Left ventricle myocardium inferior (tissue), 1 donor: Measurements from ENCODE around the gene SLC50A1. TPM values are rescaled to one million over a fixed set of nuclear protein-coding genes. Genes with fewer than 3 reads are reported as not detected.

Source experiments
- DNase-seq: peaks from one replicate; pipeline ENCODE4 v3.0.0-alpha.2; 2020
- H3K27ac ChIP-seq: fragments of 200-600 bp; replicated peaks from 2 replicates; pipeline ENCODE4 v1.8.0; 2021
- H3K27me3 ChIP-seq: fragments of 200-600 bp; 2 replicates; pipeline ENCODE4 v1.8.0; 2021; ENCODE audit warnings: low read depth
- H3K36me3 ChIP-seq: fragments of 200-600 bp; 2 replicates; pipeline ENCODE4 v1.8.0; 2021
- H3K4me1 ChIP-seq: fragments of 200-600 bp; 2 replicates; pipeline ENCODE4 v1.8.0; 2021
- H3K4me3 ChIP-seq: fragments of 200-600 bp; 2 replicates; pipeline ENCODE4 v1.8.0; 2021; ENCODE audit warnings: mild to moderate bottlenecking, moderate library complexity
- H3K9me3 ChIP-seq: fragments of 200-600 bp; replicated peaks from 2 replicates; pipeline ENCODE4 v1.8.0; 2021
- intact Hi-C: fragments of 100-400 bp; cut with micrococcal nuclease; formaldehyde crosslinking; loops from one replicate; pipeline ENCODE4 v1.11.0; 2022
- total RNA-seq: library from RNA; stranded (reverse); fragmentation: NEBNext Ultra II Directional; extraction: Animal tissue kit (Norgen Biotek cat#: 25700); gene quantifications from one replicate; pipeline ENCODE4 v1.2.1, GENCODE V29; 2021
- TF ChIP-seq, protein P1 (sequence below): fragments of 200-600 bp; IDR thresholded peaks from 2 replicates; pipeline ENCODE4 v1.8.0; 2021; ENCODE audit warnings: antibody characterized with exemption, mild to moderate bottlenecking, borderline replicate concordance
- donor health status: DM: no; HTN: yes; CAD: no; lungs with severe emphysema.

SLC50A1 gene
- total RNA-seq, 1 donor from 2014 or later: 8.2 TPM

GRCh38 chr1:155103325-155103724 lies 32.3 kb upstream of the SLC50A1 start:
- Histone ChIP-seq H3K4me1 (peaks cover 18% of the 10 kb centered on the region), H3K27me3 (no peaks in the 10 kb centered on the region), H3K4me3 (no peak overlapping the region), H3K9me3 (no peaks in the 10 kb centered on the region), H3K27ac (no peak overlapping the region), H3K36me3 (no peaks in the 10 kb centered on the region)
- no peak for DNase-seq
- intact Hi-C loops: no loop called here
- TF ChIP-seq, protein P1, sequence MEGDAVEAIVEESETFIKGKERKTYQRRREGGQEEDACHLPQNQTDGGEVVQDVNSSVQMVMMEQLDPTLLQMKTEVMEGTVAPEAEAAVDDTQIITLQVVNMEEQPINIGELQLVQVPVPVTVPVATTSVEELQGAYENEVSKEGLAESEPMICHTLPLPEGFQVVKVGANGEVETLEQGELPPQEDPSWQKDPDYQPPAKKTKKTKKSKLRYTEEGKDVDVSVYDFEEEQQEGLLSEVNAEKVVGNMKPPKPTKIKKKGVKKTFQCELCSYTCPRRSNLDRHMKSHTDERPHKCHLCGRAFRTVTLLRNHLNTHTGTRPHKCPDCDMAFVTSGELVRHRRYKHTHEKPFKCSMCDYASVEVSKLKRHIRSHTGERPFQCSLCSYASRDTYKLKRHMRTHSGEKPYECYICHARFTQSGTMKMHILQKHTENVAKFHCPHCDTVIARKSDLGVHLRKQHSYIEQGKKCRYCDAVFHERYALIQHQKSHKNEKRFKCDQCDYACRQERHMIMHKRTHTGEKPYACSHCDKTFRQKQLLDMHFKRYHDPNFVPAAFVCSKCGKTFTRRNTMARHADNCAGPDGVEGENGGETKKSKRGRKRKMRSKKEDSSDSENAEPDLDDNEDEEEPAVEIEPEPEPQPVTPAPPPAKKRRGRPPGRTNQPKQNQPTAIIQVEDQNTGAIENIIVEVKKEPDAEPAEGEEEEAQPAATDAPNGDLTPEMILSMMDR: no peak

- Histone ChIP-seq H3K4me3 (no peak overlapping the region), H3K36me3 (no peaks in the 10 kb centered on the region), H3K9me3 (no peaks in the 10 kb centered on the region), H3K27ac (peak overlapping the region; percentile 58), H3K27me3 (no peaks in the 10 kb centered on the region), H3K4me1 (peaks cover 18% of the 10 kb centered on the region)
- intact Hi-C loops: no loop called here
- no peak for DNase-seq
- TF ChIP-seq, protein P1: no peak
These were observed 30.8 kb upstream of the SLC50A1 start for GRCh38 chr1:155104605-155105534.

DNA sequence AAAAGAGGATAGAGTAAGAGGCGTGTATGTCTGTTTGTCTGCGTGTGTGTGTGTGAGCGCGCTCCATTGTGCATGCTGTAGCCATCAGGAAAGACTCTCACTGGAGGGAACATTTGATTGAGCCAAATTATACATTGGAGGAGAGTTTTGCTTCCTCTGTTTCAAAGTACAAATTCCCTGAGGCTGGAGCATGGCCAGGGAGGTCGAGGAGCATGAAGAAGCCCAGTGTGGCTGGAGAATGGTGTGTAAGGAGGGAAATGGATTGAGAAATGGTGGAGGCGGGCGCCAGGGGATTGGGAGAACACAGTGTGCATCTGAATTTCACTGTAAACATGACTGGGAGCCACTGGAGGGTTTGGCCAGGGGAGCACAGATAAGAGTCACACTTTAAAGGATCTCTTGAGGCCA lies 30.0 kb upstream of the SLC50A1 start:
- Histone ChIP-seq H3K4me3 (no peak overlapping the region), H3K9me3 (no peaks in the 10 kb centered on the region), H3K27ac (peak overlapping the region; percentile 58), H3K4me1 (peaks cover 18% of the 10 kb centered on the region), H3K36me3 (no peaks in the 10 kb centered on the region), H3K27me3 (no peaks in the 10 kb centered on the region)
- intact Hi-C loops: no loop called here
- DNase-seq: peak; percentile 33
- TF ChIP-seq, protein P1: no peak

GRCh38 chr1:155106862-155107261 lies 28.8 kb upstream of the SLC50A1 start:
- Histone ChIP-seq H3K4me3 (no peak overlapping the region), H3K9me3 (no peaks in the 10 kb centered on the region), H3K27ac (no peak overlapping the region), H3K4me1 (peaks cover 18% of the 10 kb centered on the region), H3K36me3 (no peaks in the 10 kb centered on the region), H3K27me3 (no peaks in the 10 kb centered on the region)
- intact Hi-C loops: no loop called here
- TF ChIP-seq, protein P1: no peak
- DNase-seq: no peak

- Histone ChIP-seq H3K4me1 (peaks cover 18% of the 10 kb centered on the region), H3K9me3 (no peaks in the 10 kb centered on the region), H3K36me3 (no peaks in the 10 kb centered on the region), H3K27me3 (no peaks in the 10 kb centered on the region), H3K4me3 (no peak overlapping the region), H3K27ac (no peak overlapping the region)
- no peak for DNase-seq
- TF ChIP-seq, protein P1: no peak
- intact Hi-C loops: no loop called here
These were observed 28.1 kb upstream of the SLC50A1 start for GRCh38 chr1:155107309-155108264.
